ENCODE data around the gene SPATA2L.
"Not testable (repeated sequence)": the region's sequence is repeated elsewhere in the genome, so short reads cannot be mapped to it uniquely, and the experiment has no call there.

GRCh38 chr16:89671565-89671964, 29.9 kb downstream of the SPATA2L start:
- TF ChIP-seq POLR2AphosphoS5 (IDR thresholded peaks at IDR 0.05; ENCODE audit: insufficient read depth in 1 of 2, low read depth in 1 of 2); CTCF (IDR thresholded peaks at IDR 0.05): not testable (repeated sequence)

Measured in vagina (tissue), 2 donors.